ENCODE data around the gene PRKCE. TPM values are rescaled to one million over a fixed set of nuclear protein-coding genes. Genes with fewer than 3 reads are reported as not detected.

PRKCE gene
- total RNA-seq, 2 donors from 2014 or later: 5.8 to 18.1 TPM

DNA sequence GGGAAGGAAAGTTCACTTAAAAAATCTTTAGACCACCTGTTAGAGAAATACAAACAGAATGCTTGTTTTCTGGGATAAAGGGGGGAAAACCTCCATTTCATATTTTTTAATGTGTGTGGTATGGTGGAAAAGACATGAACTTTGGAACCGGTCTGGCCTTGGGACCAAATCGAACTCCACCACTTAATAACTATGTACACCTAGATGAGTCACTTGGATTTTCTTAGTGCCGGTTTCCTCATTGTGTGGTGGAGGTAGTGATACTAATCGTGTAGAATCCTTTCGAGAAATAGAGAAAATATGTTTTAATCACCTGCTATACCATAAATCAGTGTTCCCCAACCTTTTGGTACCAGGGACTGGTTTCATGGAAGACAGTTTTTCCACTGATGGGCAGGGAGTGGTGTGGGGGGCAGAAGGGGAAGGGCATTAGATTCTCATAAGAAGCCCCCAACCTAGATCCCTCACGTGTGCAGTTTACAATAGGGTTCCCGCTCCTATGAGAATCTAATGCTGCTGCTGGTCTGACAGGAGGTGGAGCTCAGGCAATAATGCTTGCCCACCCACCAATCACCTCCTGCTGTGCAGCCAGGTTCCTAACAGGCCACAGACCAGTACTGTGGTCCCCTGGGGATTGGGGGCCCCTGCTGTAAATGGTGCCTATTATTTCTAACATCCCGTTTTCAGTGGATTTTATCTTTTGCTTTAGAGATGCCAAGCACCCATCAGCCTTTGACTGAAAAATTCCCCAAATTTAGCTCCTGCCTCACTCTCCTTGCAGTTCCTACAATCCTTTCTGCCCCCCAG lies 308.8 kb downstream of the PRKCE start:
- no peak overlapping the region for H3K4me3 ChIP-seq
- no peaks in the 10 kb centered on the region for H3K9me3 ChIP-seq
- TF ChIP-seq, protein P1, sequence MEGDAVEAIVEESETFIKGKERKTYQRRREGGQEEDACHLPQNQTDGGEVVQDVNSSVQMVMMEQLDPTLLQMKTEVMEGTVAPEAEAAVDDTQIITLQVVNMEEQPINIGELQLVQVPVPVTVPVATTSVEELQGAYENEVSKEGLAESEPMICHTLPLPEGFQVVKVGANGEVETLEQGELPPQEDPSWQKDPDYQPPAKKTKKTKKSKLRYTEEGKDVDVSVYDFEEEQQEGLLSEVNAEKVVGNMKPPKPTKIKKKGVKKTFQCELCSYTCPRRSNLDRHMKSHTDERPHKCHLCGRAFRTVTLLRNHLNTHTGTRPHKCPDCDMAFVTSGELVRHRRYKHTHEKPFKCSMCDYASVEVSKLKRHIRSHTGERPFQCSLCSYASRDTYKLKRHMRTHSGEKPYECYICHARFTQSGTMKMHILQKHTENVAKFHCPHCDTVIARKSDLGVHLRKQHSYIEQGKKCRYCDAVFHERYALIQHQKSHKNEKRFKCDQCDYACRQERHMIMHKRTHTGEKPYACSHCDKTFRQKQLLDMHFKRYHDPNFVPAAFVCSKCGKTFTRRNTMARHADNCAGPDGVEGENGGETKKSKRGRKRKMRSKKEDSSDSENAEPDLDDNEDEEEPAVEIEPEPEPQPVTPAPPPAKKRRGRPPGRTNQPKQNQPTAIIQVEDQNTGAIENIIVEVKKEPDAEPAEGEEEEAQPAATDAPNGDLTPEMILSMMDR (IDR thresholded peaks at IDR 0.05): no peak
- DNase-seq (ENCODE audit: low spot score) (no peak), ATAC-seq (ENCODE audit: insufficient number of reproducible peaks, low FRiP score, low read depth) (no peak)
- H3K4me1 ChIP-seq (ENCODE audit: control insufficient read depth in 1 of 2, low read depth in 2 of 2): peaks cover 19 to 41% of the 10 kb centered on the region in 2 donors
- H3K27me3 ChIP-seq (replicated peaks; ENCODE audit: insufficient read depth): no peaks in the 10 kb centered on the region
- no peak overlapping the region for H3K27ac ChIP-seq
- H3K36me3 ChIP-seq: no peaks in the 10 kb centered on the region

DNA sequence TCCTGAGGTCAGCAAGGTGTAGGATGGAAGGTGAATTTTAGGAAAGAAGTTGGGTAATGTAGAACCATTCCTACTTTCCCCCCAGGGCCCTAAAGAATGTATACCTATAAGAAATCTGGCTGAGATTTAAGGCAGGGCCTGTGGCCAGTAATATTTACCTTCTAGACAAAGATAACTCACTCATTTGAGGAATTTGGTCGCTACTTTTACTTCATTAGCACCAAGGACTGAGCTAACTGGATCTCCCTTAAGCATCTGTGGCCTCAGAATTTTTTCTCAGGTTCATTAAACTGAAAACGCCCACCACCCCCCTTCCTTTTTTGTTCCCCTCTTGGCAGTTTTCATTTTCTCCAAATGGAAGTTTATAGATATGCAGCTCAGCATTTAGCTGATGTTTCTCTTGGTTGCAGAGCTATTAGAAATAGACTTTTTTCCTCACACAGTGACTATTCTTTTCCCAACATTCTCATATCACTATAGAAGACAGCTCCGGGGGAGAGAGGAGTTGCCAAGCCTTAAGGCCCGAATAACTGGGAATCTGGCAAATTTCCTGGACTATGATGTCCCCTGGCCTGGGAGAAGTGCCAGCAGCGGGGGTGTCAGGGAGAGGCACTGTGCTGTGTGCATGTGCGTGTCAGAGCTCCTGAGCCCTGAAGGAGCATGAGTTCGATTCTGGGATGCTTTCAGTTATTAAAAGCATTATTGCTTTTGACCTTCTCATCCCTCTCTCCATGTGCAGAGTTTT lies 310.9 kb downstream of the PRKCE start:
- TF ChIP-seq, protein P1 (IDR thresholded peaks at IDR 0.05): no peak
- Histone ChIP-seq H3K36me3 (no peaks in the 10 kb centered on the region), H3K27ac (peak overlapping the region; percentile 20 to 45), H3K4me1 (ENCODE audit: control insufficient read depth in 1 of 2, low read depth in 2 of 2) (peaks cover 19 to 41% of the 10 kb centered on the region in 2 donors), H3K27me3 (replicated peaks; ENCODE audit: insufficient read depth) (no peaks in the 10 kb centered on the region), H3K4me3 (peak overlapping the region; percentile 46), H3K9me3 (no peaks in the 10 kb centered on the region)
- ATAC-seq (ENCODE audit: insufficient number of reproducible peaks, low FRiP score, low read depth) (peak; percentile 32), DNase-seq (ENCODE audit: low spot score) (peak; percentile 47)

DNA sequence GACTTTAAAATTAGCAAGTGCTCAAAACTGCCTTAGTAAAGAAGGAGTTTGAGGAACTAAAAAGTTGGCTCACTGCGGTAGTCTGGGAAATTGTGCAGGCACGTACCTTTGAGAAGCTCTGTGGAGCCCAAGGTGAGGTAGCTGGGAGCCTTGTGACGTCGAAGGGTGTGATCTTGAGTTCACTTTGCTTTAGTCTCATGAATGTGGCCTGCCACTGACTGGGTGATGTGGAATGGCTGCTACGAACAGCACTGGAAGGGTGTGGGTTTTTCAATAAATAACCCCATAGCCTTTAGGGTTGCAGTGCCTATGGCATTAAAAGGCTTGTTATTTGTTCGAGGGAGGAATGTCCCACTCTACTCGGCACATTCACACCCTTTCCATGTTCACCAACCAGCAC lies 312.3 kb downstream of the PRKCE start:
- no peaks in the 10 kb centered on the region for H3K9me3 ChIP-seq
- ATAC-seq (ENCODE audit: insufficient number of reproducible peaks, low FRiP score, low read depth) (no peak), DNase-seq (ENCODE audit: low spot score) (no peak)
- TF ChIP-seq, protein P1 (IDR thresholded peaks at IDR 0.05): no peak
- H3K36me3 ChIP-seq: no peaks in the 10 kb centered on the region
- no peak overlapping the region for H3K4me3 ChIP-seq
- no peaks in the 10 kb centered on the region for H3K27me3 ChIP-seq (replicated peaks; ENCODE audit: insufficient read depth)
- H3K4me1 ChIP-seq (ENCODE audit: control insufficient read depth in 1 of 2, low read depth in 2 of 2): peaks cover 19 to 41% of the 10 kb centered on the region in 2 donors
- H3K27ac ChIP-seq: peak overlapping the region in 1 of 2 donors; percentile 24

DNA sequence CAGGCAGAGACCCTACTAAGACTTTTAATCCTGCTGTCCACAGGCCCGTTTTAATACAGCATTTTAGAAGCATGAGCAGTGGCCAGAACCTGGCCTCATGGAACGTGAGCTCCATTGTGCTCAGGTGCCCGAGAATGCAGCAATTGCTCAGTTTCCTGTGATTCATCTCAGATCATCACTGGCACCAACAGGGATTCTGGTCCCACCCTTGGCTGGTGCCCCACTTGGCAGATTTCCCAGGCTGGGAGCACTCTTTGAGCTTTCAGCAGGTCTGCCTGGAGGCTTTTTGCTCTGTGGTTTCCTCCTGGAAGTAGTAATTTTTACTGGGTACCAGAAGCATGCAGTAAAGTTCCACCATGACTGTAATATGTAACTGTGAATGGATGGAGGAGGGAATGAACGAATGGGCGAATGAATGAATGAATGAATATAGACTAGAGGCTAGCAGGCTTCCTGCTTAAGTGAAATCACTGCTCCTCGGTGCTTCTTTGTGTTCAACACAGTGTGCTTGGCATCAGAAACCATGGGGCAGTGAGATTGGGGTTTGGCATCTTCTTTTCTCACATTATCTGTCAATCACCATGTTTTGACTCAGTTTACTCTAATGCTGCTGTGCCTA lies 312.9 kb downstream of the PRKCE start:
- no peak overlapping the region for H3K4me3 ChIP-seq
- no peaks in the 10 kb centered on the region for H3K36me3 ChIP-seq
- H3K27ac ChIP-seq: peak overlapping the region in 1 of 2 donors; percentile 24
- H3K9me3 ChIP-seq: no peaks in the 10 kb centered on the region
- TF ChIP-seq, protein P1 (IDR thresholded peaks at IDR 0.05): no peak
- H3K27me3 ChIP-seq (replicated peaks; ENCODE audit: insufficient read depth): no peaks in the 10 kb centered on the region
- ATAC-seq (ENCODE audit: insufficient number of reproducible peaks, low FRiP score, low read depth) (no peak), DNase-seq (ENCODE audit: low spot score) (no peak)
- peaks cover 19 to 41% of the 10 kb centered on the region in 2 donors for H3K4me1 ChIP-seq (ENCODE audit: control insufficient read depth in 1 of 2, low read depth in 2 of 2)

DNA sequence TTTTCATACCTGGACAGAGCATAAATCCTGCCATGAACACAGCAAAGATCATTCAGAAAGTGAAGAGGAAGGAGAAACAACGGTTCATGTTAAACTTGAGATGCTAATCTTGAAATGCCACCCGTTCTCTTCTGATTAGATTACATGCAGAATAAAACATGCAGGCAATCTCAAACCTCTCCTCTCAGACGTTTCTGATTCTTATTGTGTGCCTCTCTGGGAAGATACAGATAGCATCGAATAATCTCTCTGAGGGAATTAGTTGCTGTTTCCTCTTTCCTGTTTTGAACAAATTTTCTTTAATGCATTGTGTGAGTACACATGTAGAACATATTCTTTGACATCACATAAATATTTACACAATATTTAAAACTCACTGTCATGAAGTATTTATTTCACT lies 313.4 kb downstream of the PRKCE start:
- TF ChIP-seq, protein P1 (IDR thresholded peaks at IDR 0.05): no peak
- H3K27ac ChIP-seq: no peak overlapping the region
- ATAC-seq (ENCODE audit: insufficient number of reproducible peaks, low FRiP score, low read depth) (no peak), DNase-seq (ENCODE audit: low spot score) (no peak)
- H3K36me3 ChIP-seq: no peaks in the 10 kb centered on the region
- H3K27me3 ChIP-seq (replicated peaks; ENCODE audit: insufficient read depth): no peaks in the 10 kb centered on the region
- no peak overlapping the region for H3K4me3 ChIP-seq
- H3K9me3 ChIP-seq: no peaks in the 10 kb centered on the region
- H3K4me1 ChIP-seq (ENCODE audit: control insufficient read depth in 1 of 2, low read depth in 2 of 2): peaks cover 19 to 41% of the 10 kb centered on the region in 2 donors
